HEK293 (cell line): ENCODE data around the gene TNIK.
A peak's percentile ranks its signal among the peaks of the same experiment; 100 is the strongest.

ENCODE experiments used
- CTCF ChIA-PET: fragments of 350-600 bp; formaldehyde crosslinking; extraction: SDS; loops from one replicate; lab custom pipeline; 2021; ENCODE audit warnings: antibody characterized with exemption; lab: Yijun Ruan, JAX
- POLR2A ChIA-PET: fragments of 300-600 bp; formaldehyde crosslinking; extraction: SDS; loops from one replicate; lab custom pipeline; 2020; ENCODE audit warnings: antibody characterized with exemption, inconsistent platforms; lab: Yijun Ruan, JAX
- H3K27ac ChIP-seq: fragments of 200-500 bp; sonication (Bioruptor generic); 2 replicates; pipeline ENCODE4 v1.5.1; 2014; ENCODE audit warnings: low read depth, low read length, control low read depth, inconsistent platforms; ENCODE audit errors: extremely low read depth
- H3K36me3 ChIP-seq, 2 experiments: fragments of 200-500 bp in 1 of 2; sonication (Bioruptor generic) in 1 of 2; 1 replicate in 1 of 2; 2 replicates in 1 of 2; pipeline ENCODE4 v1.5.1; 2014 to 2017; ENCODE audit warnings: inconsistent platforms in 2 of 2, low read length in 2 of 2; ENCODE audit not compliant: control insufficient read depth in 2 of 2, insufficient read depth in 1 of 2
- H3K4me1 ChIP-seq: fragments of 200-500 bp; sonication (Bioruptor generic); 2 replicates; pipeline ENCODE4 v1.5.1; 2014; ENCODE audit warnings: mild to moderate bottlenecking, low read length, inconsistent platforms; ENCODE audit not compliant: control insufficient read depth, insufficient read depth
- H3K4me3 ChIP-seq: 2 replicates; pipeline ENCODE4 v1.5.1; 2011; ENCODE audit warnings: low read depth, mild to moderate bottlenecking, control low read depth, low read length, moderate library complexity
- H3K9me3 ChIP-seq: fragments of 200-500 bp; sonication (Bioruptor generic); 2 replicates; pipeline ENCODE4 v1.5.1; 2014; ENCODE audit warnings: low read depth, low read length, inconsistent platforms; ENCODE audit not compliant: control insufficient read depth, insufficient read depth
- AEBP2 ChIP-seq: fragments of 450-650 bp; formaldehyde crosslinking; IDR thresholded peaks from 2 replicates; pipeline ENCODE4 v1.5.1; 2016; ENCODE audit warnings: missing biosample characterization, missing genetic modification characterization, borderline replicate concordance
- GFI1B ChIP-seq: fragments of 450-650 bp; formaldehyde crosslinking; IDR thresholded peaks from 2 replicates; pipeline ENCODE4 v1.5.1; 2016; ENCODE audit warnings: missing biosample characterization, missing genetic modification characterization
- KLF7 ChIP-seq: fragments of 450-650 bp; formaldehyde crosslinking; IDR thresholded peaks from 2 replicates; pipeline ENCODE4 v1.5.1; 2016; ENCODE audit warnings: missing biosample characterization, missing genetic modification characterization, borderline replicate concordance
- MYNN ChIP-seq: fragments of 450-650 bp; formaldehyde crosslinking; IDR thresholded peaks from 2 replicates; pipeline ENCODE4 v1.5.1; 2016; ENCODE audit warnings: missing biosample characterization, missing genetic modification characterization, borderline replicate concordance
- SCRT2 ChIP-seq: fragments of 450-650 bp; formaldehyde crosslinking; IDR thresholded peaks from 2 replicates; pipeline ENCODE4 v1.5.1; 2016; ENCODE audit warnings: missing biosample characterization, missing genetic modification characterization
- TSHZ1 ChIP-seq: fragments of 450-650 bp; formaldehyde crosslinking; IDR thresholded peaks from 2 replicates; pipeline ENCODE4 v1.5.1; 2016; ENCODE audit warnings: missing biosample characterization, missing genetic modification characterization, borderline replicate concordance
- ZBTB1 ChIP-seq: fragments of 450-650 bp; formaldehyde crosslinking; IDR thresholded peaks from 2 replicates; pipeline ENCODE4 v1.5.1; 2016; ENCODE audit warnings: missing biosample characterization, missing genetic modification characterization
- ZBTB17 ChIP-seq: fragments of 450-650 bp; formaldehyde crosslinking; IDR thresholded peaks from 2 replicates; pipeline ENCODE4 v1.5.1; 2016; ENCODE audit warnings: missing biosample characterization, missing genetic modification characterization
- ZFP3 ChIP-seq: fragments of 450-650 bp; formaldehyde crosslinking; IDR thresholded peaks from 2 replicates; pipeline ENCODE4 v1.5.1; 2016; ENCODE audit warnings: low read depth, missing biosample characterization, missing genetic modification characterization
- ZNF239 ChIP-seq: fragments of 450-650 bp; formaldehyde crosslinking; IDR thresholded peaks from 2 replicates; pipeline ENCODE4 v1.5.1; 2016; ENCODE audit warnings: missing biosample characterization, missing genetic modification characterization
- ZNF266 ChIP-seq: fragments of 450-650 bp; formaldehyde crosslinking; IDR thresholded peaks from 2 replicates; pipeline ENCODE4 v1.5.1; 2016; ENCODE audit warnings: missing biosample characterization, missing genetic modification characterization, low read depth
- ZNF335 ChIP-seq: fragments of 450-650 bp; formaldehyde crosslinking; conservative IDR thresholded peaks from 2 replicates; pipeline ENCODE4 v1.5.1; 2016; ENCODE audit warnings: missing biosample characterization, missing genetic modification characterization
- ZNF366 ChIP-seq: fragments of 450-650 bp; formaldehyde crosslinking; conservative IDR thresholded peaks from 2 replicates; pipeline ENCODE4 v1.5.1; 2016; ENCODE audit warnings: missing biosample characterization, missing genetic modification characterization
- ZNF433 ChIP-seq: fragments of 450-650 bp; formaldehyde crosslinking; IDR thresholded peaks from 2 replicates; pipeline ENCODE4 v1.5.1; 2016; ENCODE audit warnings: missing biosample characterization, missing genetic modification characterization, low read depth
- ZNF692 ChIP-seq: fragments of 450-650 bp; formaldehyde crosslinking; IDR thresholded peaks from 2 replicates; pipeline ENCODE4 v1.5.1; 2016; ENCODE audit warnings: missing biosample characterization, missing genetic modification characterization
- ZSCAN4 ChIP-seq: fragments of 450-650 bp; formaldehyde crosslinking; IDR thresholded peaks from 2 replicates; pipeline ENCODE4 v1.5.1; 2017; ENCODE audit warnings: missing biosample characterization, missing genetic modification characterization

TNIK gene

GRCh38 chr3:171221597-171221996 is 238.6 kb downstream of the TNIK start (continued):
- no peak for TF ChIP-seq AEBP2
- TF ChIP-seq ZNF239 = no peak
- TF ChIP-seq ZNF335 (tag by site-specific recombination) = no peak
- TF ChIP-seq GFI1B (tag by site-specific recombination) = no peak
- TF ChIP-seq ZNF266 (tag by site-specific recombination) = no peak
- no peak for TF ChIP-seq ZNF692 (tag by site-specific recombination)
- TF ChIP-seq, all 188 proteins: peak for 0

- Histone ChIP-seq H3K4me1 (no peaks in the 10 kb centered on the region), H3K9me3 (no peaks in the 10 kb centered on the region), H3K27ac (no peak overlapping the region), H3K4me3 (no peak overlapping the region), H3K36me3 (peaks cover 0 to under 1% of the 10 kb centered on the region in 2 experiments; a peak in 1 of 3 replicates)
- TF ChIP-seq MYNN (tag by site-specific recombination) = 0 out of 2 replicates have a peak, but pooled peaks have one; percentile 35
- TF ChIP-seq KLF7 (tag by site-specific recombination) = no peak
- ChIA-PET POLR2A (no interaction called here), CTCF (no interaction called here)
Measured at GRCh38 chr3:171221104-171221503, 239.1 kb downstream of the TNIK start.

- Histone ChIP-seq H3K9me3 (no peaks in the 10 kb centered on the region), H3K4me3 (no peak overlapping the region), H3K4me1 (no peaks in the 10 kb centered on the region), H3K36me3 (no peaks in the 10 kb centered on the region), H3K27ac (no peak overlapping the region)
- POLR2A ChIA-PET = interaction anchor here (1.0 kb wide), 1 partner anchor 154 kb away, joined by 3 read pairs; no protein-coding TSS in a partner anchor
- TF ChIP-seq GFI1B (tag by site-specific recombination) (no peak), ZSCAN4 (no peak), ZBTB17 (tag by site-specific recombination) (no peak), SCRT2 (tag by site-specific recombination) (no peak), ZFP3 (tag by site-specific recombination) (no peak), ZNF266 (tag by site-specific recombination) (no peak), ZNF366 (tag by site-specific recombination) (no peak), TSHZ1 (no peak), ZBTB1 (tag by site-specific recombination) (no peak), ZNF433 (tag by site-specific recombination) (no peak)
- CTCF ChIA-PET = interaction anchor here (0.7 kb wide), 1 partner anchor 320 kb away, joined by 3 read pairs; no protein-coding TSS in a partner anchor
Measured at GRCh38 chr3:171219258-171219657, 240.9 kb downstream of the TNIK start.
